CMK (cell line): ENCODE results near the gene SYNPR.
"Not testable (repeated sequence)": the region's sequence is repeated elsewhere in the genome, so short reads cannot be mapped to it uniquely, and the experiment has no call there.

Source experiments
- DNase-seq: peaks from one replicate; pipeline ENCODE4 v3.0.0-alpha.2; 2010; ENCODE audit warnings: low read depth

SYNPR gene

DNA sequence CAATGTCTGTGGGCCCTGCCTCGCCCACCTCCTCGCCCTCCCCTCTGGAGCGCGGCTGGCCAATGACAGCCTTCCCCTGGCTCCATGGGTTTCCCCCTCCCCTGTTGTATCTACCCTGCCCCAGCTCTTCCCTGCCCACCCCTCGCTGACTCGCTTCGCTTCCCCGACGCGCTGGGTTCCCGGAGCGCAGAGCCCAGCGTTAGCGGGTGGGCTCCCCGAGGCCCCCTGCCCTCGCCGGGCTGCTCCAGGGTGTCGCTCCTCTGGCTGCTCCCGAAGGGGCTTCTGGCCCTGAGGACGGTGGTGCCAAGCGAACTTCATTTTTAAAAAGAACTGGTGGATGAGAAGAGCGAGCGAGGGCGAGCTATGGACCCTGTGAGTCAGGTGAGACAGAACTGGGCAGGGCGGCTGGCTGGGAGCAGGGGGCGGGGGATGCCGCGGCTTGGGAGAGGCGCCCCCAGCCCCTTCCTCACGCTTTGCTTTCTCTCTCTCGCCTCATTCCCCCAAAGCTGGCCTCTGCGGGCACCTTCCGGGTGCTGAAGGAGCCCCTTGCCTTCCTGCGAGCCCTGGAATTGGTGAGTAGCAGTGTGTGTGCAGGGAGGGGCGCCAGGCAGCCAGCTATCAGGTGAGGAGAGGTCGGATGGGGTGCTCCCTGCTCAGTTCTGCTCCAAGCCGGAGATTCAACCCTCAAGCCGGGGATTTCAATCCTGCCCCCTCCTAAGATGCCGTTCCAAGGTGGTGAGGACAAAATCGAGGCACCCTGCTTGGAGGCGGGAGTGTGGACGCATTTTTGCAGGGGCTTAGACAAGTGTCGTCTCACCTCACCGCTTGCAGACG is at the start of gene SYNPR:
Gene SYNPR (plus strand): TSS at position 138 of the 834 bp plus-strand sequence.
- DNase-seq: no peak

GRCh38 chr3:63228677-63229076 is 49.4 kb upstream of the SYNPR start:
- no peak for DNase-seq

DNA sequence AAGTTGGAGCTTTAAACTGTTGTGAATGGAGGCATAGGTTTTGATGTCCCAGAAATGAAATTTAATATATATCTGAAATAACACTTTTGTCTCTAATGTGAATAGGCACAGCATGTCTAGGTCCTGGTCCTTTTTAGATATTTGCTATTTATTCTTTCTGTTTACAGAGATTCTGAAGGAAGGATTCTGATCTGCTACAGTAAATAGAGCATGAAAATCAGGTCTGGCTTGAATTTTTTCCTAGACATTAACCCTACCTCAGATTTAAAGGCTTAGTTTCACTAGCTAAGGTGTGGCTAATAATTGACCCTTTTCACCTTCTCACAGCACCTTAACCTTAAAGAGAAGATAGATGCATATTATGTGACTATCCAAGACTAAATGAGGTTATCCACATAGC is 48.0 kb upstream of the SYNPR start:
- no peak for DNase-seq

DNA sequence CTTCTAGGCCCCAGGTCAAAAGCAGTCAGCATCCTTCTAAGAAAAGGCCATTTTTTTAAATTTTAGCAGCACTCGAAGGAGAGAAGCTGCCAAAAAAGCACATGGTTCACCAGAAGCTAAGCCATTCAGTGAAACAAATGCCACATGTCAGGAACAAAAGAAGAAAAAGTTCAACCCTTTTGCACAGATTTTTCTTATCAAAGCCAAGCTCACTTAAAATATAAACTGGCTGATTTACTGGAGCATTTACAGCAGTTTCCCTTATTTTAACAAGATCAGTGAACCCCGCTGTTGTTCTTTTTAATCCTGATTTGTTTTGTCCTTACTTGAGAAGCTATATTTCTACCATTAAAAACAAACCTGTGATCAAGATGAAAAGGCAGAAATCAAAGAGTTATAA is 46.5 kb upstream of the SYNPR start:
- no peak for DNase-seq

DNA sequence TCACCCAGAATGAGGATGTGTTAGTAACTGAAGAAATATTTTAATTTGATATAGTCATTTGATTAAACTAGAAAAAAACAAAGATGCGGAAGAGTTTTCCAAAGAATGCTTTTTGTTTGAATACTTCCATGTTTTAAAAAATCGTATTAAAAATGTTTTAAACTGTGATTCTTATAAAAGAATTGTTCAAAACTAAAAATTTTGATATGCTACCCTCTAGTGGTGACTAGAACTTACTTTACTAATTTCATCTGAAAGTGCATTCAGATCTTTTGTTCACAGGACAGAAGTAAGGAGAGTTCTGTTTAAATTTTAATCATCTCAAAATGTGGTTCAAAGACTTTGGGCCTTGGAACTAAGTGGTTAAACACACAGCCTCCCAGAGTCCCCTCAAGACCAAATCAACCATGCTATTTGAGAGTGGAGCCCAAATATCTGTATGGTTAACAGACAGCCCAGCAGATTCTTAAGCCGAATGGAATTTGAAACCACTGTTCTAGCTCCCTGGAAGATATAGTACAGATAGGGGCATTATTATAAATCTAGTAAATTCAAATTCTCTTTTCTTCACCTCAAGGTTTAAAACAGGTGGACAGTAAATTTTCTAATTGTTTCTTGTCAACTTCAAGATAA is 45.2 kb upstream of the SYNPR start:
- no peak for DNase-seq

DNA sequence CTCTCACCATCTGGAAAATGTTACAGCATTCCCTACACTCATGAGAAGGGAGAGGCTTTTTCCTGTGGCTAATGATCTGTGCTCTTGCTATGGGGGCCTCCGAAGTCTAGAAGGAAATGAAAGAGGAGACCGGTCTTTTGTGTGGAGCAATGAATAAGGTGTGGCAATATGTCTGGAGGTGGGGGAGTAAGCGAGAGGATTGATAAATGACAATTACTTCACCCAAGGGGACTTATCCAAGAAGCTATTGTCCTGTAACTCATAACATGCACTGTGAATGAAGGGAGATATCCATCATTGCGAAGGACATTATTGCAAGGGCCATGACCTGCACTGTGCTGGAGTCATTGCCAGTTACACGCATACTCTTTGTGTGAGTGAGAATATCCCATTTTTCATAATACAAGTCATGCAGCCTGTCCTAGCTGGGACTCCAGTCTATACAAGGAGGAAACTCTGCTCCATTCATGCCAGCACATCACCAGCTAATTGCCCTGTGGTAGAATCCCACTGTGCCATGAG is 37.7 kb upstream of the SYNPR start:
- no peak for DNase-seq

- no peak for DNase-seq
Measured at GRCh38 chr3:63242124-63242523, 36.0 kb upstream of the SYNPR start.

DNA sequence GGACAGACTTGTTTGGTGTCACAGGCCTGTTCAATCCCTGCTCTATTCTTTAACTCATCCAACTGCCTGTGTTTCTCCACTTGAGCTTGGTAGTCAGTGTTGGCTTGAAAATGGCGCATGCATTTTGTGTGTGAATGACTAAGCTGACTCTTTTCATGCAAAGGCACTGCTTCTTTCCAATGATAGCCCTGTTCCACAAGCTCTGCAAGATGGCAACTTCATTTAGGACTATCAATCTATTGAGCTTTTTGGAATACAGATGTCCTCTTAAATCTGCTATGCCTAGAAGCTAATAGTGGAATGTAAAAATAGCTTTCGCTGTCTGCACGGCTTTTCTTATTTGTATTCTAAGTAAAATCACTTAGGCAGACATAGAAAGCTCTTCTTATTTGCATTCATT is 33.6 kb upstream of the SYNPR start:
- no peak for DNase-seq

DNA sequence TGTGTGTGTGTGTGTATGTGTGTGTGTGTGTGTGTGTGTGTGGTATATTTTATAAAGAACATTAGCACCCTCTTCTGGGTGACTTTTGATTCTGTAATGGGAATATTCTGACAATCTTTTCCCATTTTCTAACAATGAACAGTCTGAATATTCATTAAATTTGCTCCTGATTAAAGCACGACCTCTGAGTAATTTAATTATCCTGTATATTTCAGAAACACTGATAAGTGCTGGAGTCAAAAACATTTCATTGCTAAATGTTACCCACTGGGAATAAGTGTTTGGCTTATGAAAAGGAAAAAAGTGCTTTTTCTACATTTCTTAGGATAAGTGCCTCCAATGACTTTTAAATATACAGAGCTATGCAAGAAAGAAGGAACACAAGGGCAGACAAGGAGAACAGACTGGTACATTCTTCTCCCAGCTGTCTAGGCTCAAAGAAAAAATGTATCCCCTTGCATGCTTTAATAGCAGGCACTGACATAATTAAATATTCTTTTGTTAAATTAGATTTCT is 32.3 kb upstream of the SYNPR start:
- no peak for DNase-seq

- no peak for DNase-seq
Measured at GRCh38 chr3:63248015-63248414, 30.1 kb upstream of the SYNPR start.

GRCh38 chr3:63251499-63251898 is 26.6 kb upstream of the SYNPR start:
- DNase-seq: no peak

DNA sequence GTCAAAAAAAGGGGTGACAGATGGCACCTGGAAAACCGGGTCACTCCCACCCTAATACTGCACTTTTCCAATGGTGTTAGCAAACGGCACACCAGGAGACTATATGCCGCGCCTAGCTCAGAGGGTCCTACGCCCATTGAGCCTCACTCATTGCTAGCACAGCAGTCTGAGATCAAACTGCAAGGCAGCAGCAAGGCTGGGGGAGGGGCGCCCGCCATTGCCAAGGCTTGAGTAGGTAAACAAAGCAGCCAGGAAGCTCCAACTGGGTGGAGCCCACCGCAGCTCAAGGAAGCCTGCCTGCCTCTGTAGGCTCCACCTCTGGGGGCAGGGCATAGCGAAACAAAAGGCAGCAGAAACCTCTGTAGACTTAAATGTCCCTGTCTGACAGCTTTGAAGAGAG is 22.3 kb upstream of the SYNPR start:
- not testable (repeated sequence) for DNase-seq

DNA sequence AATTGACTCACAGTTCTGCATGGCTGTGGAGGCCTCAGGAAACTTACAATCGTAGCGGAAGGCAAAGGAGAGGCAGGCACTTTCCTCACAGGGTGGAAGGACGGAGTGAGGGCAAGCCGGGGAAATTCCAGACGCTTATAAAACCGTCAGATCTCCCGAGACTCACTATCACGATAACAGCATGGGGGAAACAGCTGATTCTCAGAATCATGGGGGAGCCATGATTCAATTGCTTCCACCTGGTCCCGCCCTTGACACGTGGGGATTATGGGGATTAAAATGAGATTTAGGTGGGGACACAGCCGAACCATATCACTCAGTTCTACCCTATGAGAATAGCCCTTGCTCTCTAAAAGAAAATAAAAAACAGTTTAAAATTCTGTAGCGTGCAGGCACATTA is 13.4 kb upstream of the SYNPR start:
- no peak for DNase-seq

- DNase-seq: no peak
Measured at GRCh38 chr3:63274359-63274758, 3.7 kb upstream of the SYNPR start.

- no peak for DNase-seq
Measured at GRCh38 chr3:63279005-63279841, 1.1 kb downstream of the SYNPR start.

DNA sequence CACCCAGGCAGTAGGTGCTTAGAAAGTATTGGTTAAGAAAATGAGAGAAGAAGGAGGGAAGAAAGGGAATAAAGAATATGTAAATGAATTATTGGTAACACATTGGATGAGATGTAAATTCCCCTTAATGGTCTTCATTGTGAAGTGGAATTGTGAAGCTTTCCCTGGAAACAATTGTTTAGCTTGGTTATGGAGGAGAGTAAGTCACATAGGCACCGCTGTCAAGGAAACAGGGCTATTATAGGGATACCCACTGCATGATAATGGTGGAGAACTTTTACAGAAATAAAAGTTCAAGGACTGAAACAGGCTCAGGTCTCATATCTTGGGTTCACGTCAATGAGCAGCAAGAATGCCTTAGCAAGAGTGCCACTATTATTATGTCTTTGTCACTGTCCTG is 9.5 kb downstream of the SYNPR start:
- no peak for DNase-seq

DNA sequence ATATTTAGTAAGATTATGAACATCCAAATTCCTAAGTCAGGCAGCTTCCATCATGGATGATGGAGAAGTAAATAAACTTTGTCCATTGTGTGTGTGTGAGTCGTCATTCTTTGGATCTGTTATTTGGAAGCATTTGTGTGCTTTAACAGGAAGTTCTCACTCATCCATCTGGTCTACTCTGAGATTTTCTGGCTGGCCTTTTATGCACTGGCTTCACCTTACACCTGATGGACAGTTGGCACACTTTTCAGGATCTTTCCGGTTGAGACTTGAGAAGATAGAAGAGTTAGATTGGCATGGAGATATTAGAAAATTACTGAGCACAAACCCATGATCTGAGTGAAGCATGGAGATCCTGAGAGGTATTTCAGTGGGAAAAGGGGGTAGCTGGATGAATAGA is 12.6 kb downstream of the SYNPR start:
- DNase-seq: no peak

DNA sequence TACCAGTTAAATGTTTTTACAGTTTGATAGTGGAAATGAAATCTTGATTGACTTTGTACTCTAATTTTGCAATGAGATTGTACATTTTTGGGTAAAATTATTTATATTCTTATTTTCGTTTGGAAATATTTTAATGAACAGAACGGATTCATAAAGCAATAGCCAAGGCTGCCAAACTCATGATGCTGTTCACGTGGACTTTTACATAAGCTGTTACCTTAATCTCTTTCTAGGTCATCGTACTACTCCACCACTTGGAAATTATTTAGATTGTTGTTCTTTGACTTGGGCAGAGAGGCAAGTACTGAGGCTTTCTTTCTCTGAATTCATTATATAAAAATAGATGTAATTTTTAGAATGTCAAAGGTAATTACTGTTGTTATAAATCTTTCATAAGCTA is 16.2 kb downstream of the SYNPR start:
- DNase-seq: no peak

- no peak for DNase-seq
Measured at GRCh38 chr3:63295356-63295755, 17.2 kb downstream of the SYNPR start.

DNA sequence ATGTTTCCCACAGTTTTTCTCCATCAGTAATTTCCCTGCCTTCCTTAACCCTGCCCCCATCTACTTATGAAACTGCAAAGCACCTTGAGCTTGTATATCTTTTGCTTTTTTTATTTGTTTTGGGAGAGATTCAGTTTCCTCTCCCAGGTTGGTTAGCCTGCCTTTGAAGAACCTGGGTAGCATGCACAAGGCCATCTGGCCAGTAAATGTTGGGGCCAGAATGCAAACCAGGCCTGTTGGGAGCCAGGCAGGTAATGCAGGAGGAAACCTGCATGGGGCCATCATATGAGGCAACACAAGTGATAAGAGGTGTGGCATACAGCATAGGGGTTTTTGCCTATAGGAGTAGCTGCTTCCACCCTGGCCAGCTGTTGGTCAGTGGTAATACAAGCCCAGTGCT is 17.7 kb downstream of the SYNPR start:
- DNase-seq: no peak

- no peak for DNase-seq
Measured at GRCh38 chr3:63296249-63296648, 18.1 kb downstream of the SYNPR start.

DNA sequence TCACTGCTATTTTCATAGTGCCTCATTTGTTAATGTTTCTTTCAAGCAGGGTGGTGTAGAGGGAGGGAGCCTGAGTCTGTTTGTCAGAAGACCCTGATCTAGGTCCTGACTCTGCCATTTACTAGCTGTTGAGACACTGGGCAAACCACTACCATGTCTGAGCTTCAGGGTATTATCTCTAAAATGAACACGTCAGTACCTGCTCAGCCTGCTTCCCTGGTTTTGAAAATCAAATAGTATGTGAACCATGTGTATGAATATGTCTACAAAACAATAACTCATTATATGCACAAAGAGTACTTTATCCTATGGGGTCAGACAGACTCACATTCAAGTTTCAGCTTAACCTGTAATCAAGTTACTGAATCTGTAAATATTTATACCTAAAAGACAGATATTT is 25.1 kb downstream of the SYNPR start:
- DNase-seq: no peak
